Fibroblast of the aortic adventitia (primary cell): Measurements from ENCODE around the gene TARDBP. TPM values are rescaled to one million over a fixed set of nuclear protein-coding genes. Genes with fewer than 3 reads are reported as not detected.
"Not testable (repeated sequence)": the region's sequence is repeated elsewhere in the genome, so short reads cannot be mapped to it uniquely, and the experiment has no call there.

Source experiments
- DNase-seq: peaks from one replicate; pipeline ENCODE4 v3.0.0-alpha.2; 2010; ENCODE audit warnings: low read depth
- H3K4me3 ChIP-seq: 2 replicates; pipeline ENCODE4 v1.5.1; 2011; ENCODE audit warnings: low read depth, mild to moderate bottlenecking, control low read depth, low read length, moderate library complexity
- CTCF ChIP-seq: IDR thresholded peaks from 2 replicates; pipeline ENCODE4 v1.5.1; 2011; ENCODE audit warnings: mild to moderate bottlenecking, low read length, control low read depth, inconsistent platforms; ENCODE audit not compliant: insufficient read depth
- total RNA-seq: library from RNA; depleted of rRNA; stranded (reverse); fragments of >200 nt; gene quantifications from 2 replicates; pipeline ENCODE4 v1.2.3, GENCODE V29; 2012; ENCODE audit warnings: low replicate concordance

Gene TARDBP
- total RNA-seq, 1 donor: 66.1 TPM

GRCh38 chr1:10992864-10993263 lies 19.6 kb upstream of the TARDBP start:
- H3K4me3 ChIP-seq: no peak overlapping the region
- no peak for TF ChIP-seq CTCF
- no peak for DNase-seq

- no peak for TF ChIP-seq CTCF
- H3K4me3 ChIP-seq: no peak overlapping the region
- no peak for DNase-seq
These were observed 16.4 kb upstream of the TARDBP start for GRCh38 chr1:10996100-10996499.

- DNase-seq: no peak
- no peak overlapping the region for H3K4me3 ChIP-seq
- TF ChIP-seq CTCF: no peak
These were observed 11.9 kb upstream of the TARDBP start for GRCh38 chr1:11000526-11000925.

GRCh38 chr1:11013160-11013531 lies 692 bp downstream of the TARDBP start:
- peak overlapping the region; percentile 92 for H3K4me3 ChIP-seq
- peak; percentile 26 for DNase-seq
- TF ChIP-seq CTCF: no peak

- DNase-seq: not testable (repeated sequence)
These were observed 6.9 kb downstream of the TARDBP start for GRCh38 chr1:11019358-11019757.

GRCh38 chr1:11019971-11020370 lies 7.5 kb downstream of the TARDBP start:
- H3K4me3 ChIP-seq: no peak overlapping the region
- TF ChIP-seq CTCF: no peak
- DNase-seq: no peak

More at GRCh38 chr1:11019358-11019757, 6.9 kb downstream of the TARDBP start:
- not testable (repeated sequence) for H3K4me3 ChIP-seq

GRCh38 chr1:11023201-11023600 lies 10.7 kb downstream of the TARDBP start:
- H3K4me3 ChIP-seq: no peak overlapping the region
- TF ChIP-seq CTCF: no peak
- no peak for DNase-seq
